HG02759 (cell line): ENCODE results near the gene CCDC110.
A peak's percentile ranks its signal among the peaks of the same experiment; 100 is the strongest.

ENCODE experiments used
- ATAC-seq: cut with Tn5 transposase; IDR thresholded peaks from one replicate; pipeline ENCODE4 v1.9.1; 2021; ENCODE audit warnings: mild to moderate bottlenecking, moderate library complexity; ENCODE audit not compliant: unreplicated experiment

The CCDC110 gene

DNA sequence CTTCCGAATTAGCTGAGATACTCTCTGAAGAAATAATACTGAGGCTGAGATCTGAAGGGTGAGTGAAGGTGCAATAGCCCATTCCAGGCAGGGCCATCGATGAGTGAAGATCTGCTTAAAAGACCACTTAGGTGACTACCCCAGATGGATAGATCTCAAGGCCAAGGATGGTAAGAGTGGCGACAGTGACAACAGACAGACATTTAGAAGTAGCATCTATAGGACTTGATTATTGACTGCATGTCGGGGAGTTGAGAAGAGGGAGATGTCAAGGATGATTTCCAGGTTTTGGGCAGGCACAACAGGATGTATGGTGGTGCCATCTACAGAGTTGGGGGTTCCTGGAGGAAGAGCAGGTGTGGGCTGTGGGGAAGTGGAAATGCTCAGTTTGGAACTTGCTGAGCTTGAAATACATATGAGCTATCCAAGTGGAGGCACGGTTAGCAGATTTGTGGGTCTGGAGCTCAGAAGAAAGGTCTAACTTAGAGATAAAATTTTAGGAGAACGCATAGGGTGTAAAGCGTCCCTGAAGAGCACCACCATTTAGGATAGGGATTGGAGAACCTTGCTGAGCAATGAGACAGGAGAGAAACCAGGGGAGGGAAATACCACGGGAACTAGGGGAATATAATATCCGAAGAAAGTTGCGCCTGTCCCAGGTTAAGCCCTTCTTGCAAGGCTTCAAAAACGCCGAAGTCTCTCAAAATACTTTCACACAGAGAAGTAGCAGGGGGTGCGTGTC, 46.5 kb downstream of the CCDC110 start:
- ATAC-seq = no peak

DNA sequence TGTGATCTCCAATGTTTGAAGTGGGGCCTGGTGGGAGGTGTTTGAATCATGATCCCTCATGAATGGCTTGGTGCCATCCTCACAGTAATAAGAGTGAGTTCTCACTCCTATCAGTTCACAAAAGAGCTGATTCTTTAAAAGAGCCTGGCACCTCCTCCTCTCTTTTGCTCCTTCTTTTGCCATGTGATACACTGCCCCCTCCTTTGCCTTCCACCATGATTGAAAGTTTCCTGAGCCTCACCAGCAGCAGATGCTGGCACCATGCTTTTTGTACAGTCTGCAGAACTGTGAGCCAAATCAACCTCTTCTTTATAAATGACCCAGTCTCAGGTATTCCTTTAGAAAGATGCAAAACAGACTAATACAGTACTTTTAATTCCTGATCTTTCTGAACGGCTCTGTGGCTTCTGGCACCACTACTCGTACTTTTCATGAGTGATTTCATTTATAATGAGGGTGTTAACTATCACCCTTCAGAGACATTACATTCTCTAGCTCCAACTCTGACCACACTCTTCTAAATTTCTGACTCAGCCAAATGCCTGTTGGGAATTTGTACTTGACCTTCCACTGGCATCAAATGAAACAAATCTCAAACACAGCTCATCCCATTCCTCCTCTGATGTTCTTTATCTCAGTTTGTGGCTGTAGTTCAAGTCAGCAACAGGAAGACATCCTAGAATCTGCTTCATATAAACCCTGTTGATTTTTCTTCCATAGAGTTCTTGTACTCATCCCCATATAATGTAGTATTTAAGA, 50.0 kb downstream of the CCDC110 start:
- no peak for ATAC-seq

DNA sequence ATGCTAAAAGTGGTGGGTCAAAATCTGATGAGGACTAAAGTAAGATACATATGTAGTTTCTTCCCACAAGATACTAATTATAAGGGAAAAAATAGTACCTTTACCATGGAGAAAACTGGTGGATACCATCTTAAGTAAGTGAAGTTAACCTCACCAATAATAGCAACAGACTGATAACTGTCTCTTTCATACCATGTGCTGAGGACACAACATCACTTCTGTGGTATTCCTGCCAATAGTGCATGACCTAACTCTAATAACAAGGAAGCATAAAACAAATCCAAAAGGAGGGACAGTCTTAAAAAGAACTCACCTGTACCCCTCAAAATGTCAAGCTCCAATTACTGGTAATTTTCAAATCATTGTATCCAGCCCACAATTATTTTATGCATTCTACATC, 54.6 kb downstream of the CCDC110 start:
- no peak for ATAC-seq

DNA sequence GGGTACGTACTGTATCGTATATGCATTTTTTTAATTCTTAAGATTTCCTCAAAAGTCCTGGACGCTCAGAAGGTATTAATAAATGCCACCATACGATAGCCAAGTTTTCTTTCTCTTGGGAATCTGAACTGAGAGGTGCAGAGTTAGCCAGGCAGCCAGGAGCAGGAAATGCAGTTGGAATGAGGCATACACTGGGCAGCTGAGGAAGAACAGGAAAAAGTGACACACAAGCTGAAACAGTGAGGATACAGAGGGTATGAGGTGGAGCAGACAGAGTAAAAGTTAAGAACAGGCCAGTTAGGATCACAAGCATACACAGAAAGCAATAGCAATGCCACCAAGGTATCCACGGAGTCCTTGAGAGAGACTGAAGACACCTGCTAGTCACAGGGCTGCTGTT, 59.1 kb downstream of the CCDC110 start:
- ATAC-seq = no peak

DNA sequence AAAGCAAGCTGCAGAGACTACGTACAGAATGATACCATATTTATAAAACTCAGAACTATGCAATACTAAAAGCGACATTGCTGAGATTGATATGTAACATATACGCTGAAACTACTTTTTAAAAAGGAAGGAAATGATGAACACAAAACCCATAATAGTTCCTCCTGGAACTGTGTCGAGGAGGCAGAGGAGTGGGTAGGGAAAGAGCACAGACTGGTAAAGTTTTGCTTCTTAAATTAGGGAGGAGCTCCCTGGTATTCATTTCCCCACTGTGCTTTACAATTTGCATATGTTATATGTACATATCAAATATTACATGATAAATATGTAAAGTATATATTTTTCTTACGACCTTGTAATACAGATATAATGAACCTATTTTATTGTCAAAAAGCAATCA, 59.7 kb downstream of the CCDC110 start:
- no peak for ATAC-seq

DNA sequence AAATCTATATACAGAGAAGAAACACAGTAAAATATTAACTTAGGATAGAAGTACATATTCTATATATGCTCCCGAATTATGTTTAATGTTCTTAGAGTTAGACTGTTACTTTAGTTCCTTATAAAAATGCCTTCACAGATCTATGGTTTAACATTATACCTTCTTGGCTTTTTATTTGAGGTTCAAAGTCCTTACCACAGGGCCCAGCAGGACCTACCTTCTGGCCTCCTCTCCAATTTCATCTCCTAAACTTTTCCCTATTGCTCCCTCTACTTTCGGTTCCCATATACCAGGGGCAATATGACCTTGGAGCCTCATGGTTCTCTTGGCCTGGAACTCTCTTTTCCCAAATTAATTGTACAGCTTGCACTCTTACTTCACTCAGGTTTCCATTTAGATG, 63.1 kb downstream of the CCDC110 start:
- no peak for ATAC-seq

DNA sequence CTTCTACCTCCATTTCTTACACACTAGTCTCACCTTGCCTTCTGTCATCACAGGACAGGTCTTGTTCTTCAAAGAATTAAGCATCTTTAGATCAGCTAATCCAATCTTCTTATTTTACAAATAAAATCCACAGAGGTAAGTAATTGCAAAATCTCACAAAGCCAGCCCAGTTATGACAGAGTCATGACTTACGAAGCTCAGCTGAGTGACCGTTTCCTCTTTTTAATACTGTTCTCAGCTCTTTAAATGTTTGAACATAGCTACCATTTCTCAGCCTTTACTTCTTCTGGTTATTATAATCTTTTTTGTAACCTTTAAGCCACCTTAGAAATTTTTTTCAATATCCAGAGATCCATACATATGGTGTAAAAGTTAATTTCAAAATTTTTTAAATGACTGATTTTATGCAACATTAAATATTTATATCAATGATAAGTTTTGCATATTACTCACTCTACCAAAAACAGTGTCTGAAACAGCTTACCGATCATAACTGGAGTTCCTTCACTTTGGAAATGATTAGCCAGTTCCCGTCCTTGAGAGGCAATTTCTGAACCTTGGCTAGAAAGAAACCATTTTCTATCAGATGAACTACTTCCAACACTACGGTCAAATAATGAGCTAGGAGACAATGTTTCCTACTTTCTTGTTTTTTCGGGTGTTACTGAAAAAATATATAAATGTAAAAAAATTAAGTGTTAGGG, 66.1 kb downstream of the CCDC110 start:
- peak; percentile 72 for ATAC-seq

DNA sequence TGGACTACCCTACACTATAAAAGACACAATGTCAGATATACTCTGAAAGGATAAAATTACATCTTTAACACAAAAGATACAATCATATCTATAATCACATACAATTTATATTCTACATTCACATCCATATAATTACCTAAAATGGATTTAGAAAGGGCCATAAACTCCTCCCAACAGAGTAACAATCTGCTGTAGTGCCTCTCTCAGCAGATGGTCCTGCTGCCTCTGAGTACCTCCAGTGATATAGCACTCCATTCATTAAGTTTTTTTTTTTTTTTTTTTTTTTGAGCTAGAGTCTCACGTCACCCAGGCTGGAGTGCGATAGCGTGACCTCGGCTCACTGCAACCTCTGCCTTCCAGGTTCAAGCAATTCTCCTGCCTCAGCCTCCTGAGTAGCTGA, 67.5 kb downstream of the CCDC110 start:
- no peak for ATAC-seq

DNA sequence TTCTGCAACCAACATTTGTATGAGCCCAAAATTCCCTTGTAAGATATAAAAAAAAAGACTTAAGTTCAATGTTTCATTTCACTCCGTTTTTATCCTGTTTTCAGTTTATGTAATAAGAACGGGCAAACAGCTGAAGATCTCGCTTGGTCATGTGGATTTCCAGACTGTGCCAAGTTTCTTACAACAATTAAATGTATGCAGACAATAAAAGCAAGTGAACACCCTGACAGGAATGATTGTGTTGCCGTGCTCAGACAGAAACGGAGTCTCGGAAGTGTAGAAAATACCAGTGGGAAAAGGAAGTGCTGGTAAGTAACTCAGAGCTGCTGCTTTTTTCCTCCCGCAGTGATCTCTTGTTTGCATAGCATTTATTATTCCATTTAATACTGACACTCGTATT, 72.1 kb downstream of the CCDC110 start:
- ATAC-seq = no peak

DNA sequence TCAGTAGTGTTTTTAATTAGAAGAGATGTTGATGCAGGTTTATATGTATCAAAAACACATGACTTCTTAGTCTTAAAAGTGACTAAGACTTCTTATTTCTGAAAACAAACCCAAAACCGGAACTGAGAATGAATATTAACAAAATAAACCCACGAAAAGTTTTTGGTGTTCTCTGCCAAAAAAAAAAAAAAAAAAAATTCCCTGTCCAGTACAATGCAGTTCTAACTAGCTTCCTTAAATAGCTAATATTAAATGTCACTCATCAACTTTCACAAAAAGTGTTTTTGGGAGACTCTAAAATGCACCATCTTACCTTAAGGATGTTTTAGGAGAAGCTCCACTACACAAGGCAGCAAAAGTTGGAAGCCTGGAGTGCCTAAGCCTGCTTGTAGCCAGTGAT, 72.9 kb downstream of the CCDC110 start:
- ATAC-seq = no peak

DNA sequence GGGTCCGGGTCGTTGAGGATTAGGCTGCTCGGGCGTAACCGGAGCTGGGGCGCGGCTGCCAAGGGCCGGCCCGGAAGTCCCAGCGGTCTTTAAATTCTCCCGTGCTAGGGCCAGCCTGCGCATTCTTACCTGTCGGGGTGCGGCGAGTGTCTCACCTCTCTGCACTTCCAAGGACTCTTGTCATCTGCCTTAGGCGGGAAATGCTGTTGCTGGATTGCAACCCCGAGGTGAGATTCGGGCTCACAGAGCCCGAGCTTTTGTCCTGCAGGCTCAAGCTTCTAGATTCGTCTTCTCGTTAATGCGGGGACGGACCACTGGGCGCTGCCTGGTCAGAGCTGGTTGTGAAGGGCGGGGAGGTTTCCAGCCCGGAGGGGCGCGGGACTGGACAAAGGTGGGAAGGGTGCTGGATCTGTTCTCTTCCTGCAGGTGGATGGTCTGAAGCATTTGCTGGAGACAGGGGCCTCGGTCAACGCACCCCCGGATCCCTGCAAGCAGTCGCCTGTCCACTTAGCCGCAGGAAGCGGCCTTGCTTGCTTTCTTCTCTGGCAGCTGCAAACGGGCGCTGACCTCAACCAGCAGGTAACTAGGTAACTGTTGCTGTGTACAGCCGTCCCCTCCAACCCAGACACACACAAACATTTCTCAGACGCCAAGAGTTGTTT, 74.7 kb downstream of the CCDC110 start, which contains the start of gene ANKRD37:
TSS of gene ANKRD37 (plus strand) at position 118 of the 662 bp plus-strand sequence. CDS start at position 201, 83 bp downstream.
- no peak for ATAC-seq

DNA sequence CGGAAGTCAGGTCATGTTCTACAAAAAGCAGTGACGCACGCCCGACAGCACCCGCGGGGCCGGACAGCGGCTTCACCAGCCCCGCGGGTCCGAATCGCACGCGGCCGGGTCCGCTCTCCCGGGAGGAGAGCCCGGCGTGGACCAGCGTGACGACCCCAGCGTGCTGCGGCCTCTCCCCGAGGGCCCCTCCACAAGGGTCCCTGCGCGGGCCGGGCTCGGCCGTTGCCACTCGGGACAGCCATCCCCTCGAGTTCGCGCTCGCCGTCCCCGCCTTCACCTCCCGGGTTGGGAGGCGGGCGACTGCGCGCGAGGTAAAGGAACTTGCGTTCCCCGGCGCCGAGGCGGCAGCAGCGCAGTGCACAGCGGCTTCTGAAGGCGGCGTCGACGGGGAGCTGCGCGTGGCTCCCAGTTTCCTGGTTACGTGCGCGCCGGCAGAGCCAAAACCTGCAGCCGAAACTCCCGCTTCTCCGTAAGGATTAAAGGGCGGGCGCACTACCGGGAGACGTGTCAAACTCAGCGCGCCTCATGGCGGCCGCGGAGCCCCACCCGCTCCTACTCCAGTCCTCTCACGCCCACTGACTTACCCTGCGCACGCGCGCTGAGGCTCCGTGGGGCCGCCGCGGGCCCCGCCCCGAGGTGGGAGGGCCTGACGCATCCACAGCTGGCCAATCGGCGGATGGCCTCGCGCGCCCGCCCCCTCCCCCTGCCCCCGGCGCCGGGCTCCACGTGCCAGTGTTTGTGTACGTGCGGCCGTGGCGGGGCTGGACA, 75.4 kb downstream of the CCDC110 start:
- peak; percentile 87 for ATAC-seq

DNA sequence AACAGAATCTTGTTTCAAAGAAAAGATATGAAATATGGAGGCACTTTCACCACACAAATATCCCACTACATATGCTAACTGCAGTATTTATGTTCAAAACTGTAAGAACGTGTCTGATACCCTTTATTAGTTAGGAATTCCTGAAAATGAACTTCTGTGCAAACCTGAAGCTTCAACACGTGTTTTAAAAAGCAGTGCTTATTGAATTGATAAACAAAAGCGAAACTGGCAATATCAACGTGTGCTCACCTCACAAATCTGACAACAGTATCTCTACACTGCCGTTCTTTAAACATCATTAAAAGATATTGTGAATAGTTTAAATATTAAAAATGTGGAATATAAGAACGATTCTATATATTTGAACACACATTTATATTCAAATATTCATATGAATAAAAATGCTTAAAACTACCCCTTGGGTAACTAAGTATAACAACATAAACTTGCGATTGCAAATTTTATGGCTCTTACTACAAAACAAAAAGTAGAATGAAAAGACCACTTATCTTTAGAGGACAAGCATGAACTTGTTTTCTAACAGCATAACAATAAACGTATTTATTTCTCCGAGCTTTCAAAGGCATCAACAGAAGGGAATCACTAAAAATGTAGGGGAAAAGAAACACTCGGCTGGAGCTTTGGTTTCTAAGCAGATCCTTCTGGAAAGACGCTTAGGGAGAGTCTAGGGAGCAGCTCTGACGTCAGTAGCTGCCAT, 76.1 kb downstream of the CCDC110 start, which contains the start of gene LRP2BP:
TSS of gene LRP2BP (minus strand) at position 687 of the 718 bp plus-strand sequence. CDS start 17,738 bp downstream, outside the sequence.
- ATAC-seq = no peak
